ENCODE measurements around the gene LDB3.
"Not testable (repeated sequence)": the region's sequence is repeated elsewhere in the genome, so short reads cannot be mapped to it uniquely, and the experiment has no call there.

The LDB3 gene

GRCh38 chr10:86668297-86669165 is at the start of gene LDB3:
Gene LDB3, plus strand, starts transcription at chr10:86668511. Its CDS starts 181 bp downstream, at chr10:86668692.
- DNase-seq, result peak; percentile 37 to 84 (median 68)

GRCh38 chr10:86628311-86628710 is 40.0 kb upstream of the LDB3 start:
- no peak for DNase-seq

- no peak for DNase-seq
Measured at GRCh38 chr10:86630079-86630478, 38.2 kb upstream of the LDB3 start.

GRCh38 chr10:86632009-86632800 is 36.1 kb upstream of the LDB3 start:
- no peak for DNase-seq

GRCh38 chr10:86632951-86633350 is 35.4 kb upstream of the LDB3 start:
- DNase-seq, result no peak

GRCh38 chr10:86635402-86635801 is 32.9 kb upstream of the LDB3 start:
- DNase-seq, result no peak

GRCh38 chr10:86636311-86636710 is 32.0 kb upstream of the LDB3 start:
- no peak for DNase-seq

GRCh38 chr10:86642021-86642420 is 26.3 kb upstream of the LDB3 start:
- DNase-seq, result peak in 1 of 3 experiments; percentile 5

- DNase-seq, result no peak
Measured at GRCh38 chr10:86642499-86642898, 25.8 kb upstream of the LDB3 start.

GRCh38 chr10:86644152-86644793 is 24.0 kb upstream of the LDB3 start:
- no peak for DNase-seq

GRCh38 chr10:86644794-86645445 is 23.4 kb upstream of the LDB3 start:
- DNase-seq, result no peak

- not testable (repeated sequence) for DNase-seq
Measured at GRCh38 chr10:86645621-86646165, 22.6 kb upstream of the LDB3 start.

- no peak for DNase-seq
Measured at GRCh38 chr10:86646532-86646931, 21.8 kb upstream of the LDB3 start.

GRCh38 chr10:86646933-86647332 is 21.4 kb upstream of the LDB3 start:
- no peak for DNase-seq

- DNase-seq, result peak in 2 of 3 experiments; percentile 29 to 69
Measured at GRCh38 chr10:86647773-86648703, 20.3 kb upstream of the LDB3 start.

GRCh38 chr10:86648704-86649427 is 19.4 kb upstream of the LDB3 start:
- DNase-seq, result peak in 1 of 3 experiments; percentile 1

- no peak for DNase-seq
Measured at GRCh38 chr10:86649471-86650150, 18.7 kb upstream of the LDB3 start.

- DNase-seq, result no peak
Measured at GRCh38 chr10:86650151-86650550, 18.2 kb upstream of the LDB3 start.

- DNase-seq, result no peak
Measured at GRCh38 chr10:86651021-86651471, 17.3 kb upstream of the LDB3 start.

Measured in NCI-H1417 (cell line).